Measurements from ENCODE around the gene PSD4. TPM values are rescaled to one million over a fixed set of nuclear protein-coding genes. Genes with fewer than 3 reads are reported as not detected.

The PSD4 gene
- total and polyA plus RNA-seq, 2 of the 4 experiments (the other 2 are of a cell fraction), result 0.36 to 0.70 TPM

DNA sequence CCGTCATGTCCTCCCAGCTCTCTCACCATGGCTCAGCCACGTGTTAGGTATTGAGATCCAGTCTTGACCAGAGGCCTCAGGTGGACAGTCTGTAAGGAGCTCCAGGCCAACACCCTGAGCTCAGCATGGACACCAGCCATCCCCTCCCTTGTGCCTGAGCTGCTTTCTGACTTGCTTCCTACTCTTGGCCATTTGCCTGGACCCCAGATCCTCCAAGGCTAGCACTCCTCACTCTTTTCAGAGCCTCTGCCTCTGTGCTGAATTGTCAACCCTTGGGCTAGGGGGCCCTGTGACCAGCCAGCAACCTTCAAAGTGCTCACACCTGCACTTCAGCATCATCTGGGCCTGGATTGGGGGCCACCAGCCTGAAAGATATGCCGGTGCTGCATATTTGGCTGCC, 58.4 kb downstream of the PSD4 start:
- H3K9ac ChIP-seq (ENCODE audit: low read depth, low read length), result no peak overlapping the region
- no peak overlapping the region for H2AK9ac ChIP-seq (replicated peaks; ENCODE audit: low read depth, low read length, poor library complexity)
- no peaks in the 10 kb centered on the region for H3K36me3 ChIP-seq (ENCODE audit: control insufficient read depth, insufficient read depth, low read length)
- dilution Hi-C loops (cut with HindIII; ENCODE audit: low sequenced_read_pairs, unreplicated experiment) (no loop called here), intact Hi-C loops (cut with micrococcal nuclease) (no loop called here), in situ Hi-C loops (cut with MboI; ENCODE audit: low sequenced_read_pairs) (no loop called here)
- peak overlapping the region; percentile 38 for H2AFZ ChIP-seq (replicated peaks; ENCODE audit: low read length, poor library complexity)
- no peaks in the 10 kb centered on the region for H3K4me1 ChIP-seq (ENCODE audit: control insufficient read depth, insufficient read depth, low read length)
- H3K4ac ChIP-seq (ENCODE audit: low read depth, low read length), result no peak overlapping the region
- no peak overlapping the region for H3K18ac ChIP-seq (ENCODE audit: low read depth, low read length)
- no peak overlapping the region for H2BK15ac ChIP-seq (ENCODE audit: low read depth, low read length)
- 100% methylated on average over 1 of the region's 3 CpGs; no CpG with 5 or more reads in 1 of the 2 experiments for WGBS, 2 experiments (ENCODE audit: extremely low coverage in 2 of 2, insufficient read length in 1 of 2)
- ATAC-seq (ENCODE audit: low read depth) (no peak), DNase-seq (no peak)
- H2BK5ac ChIP-seq (ENCODE audit: low read depth, low read length, poor library complexity, severe bottlenecking), result no peak overlapping the region
- H4K91ac ChIP-seq (ENCODE audit: insufficient read depth, low read depth, low read length), result no peak overlapping the region
- no peak overlapping the region for H2BK120ac ChIP-seq (ENCODE audit: low read depth, low read length)
- H4K20me1 ChIP-seq (ENCODE audit: insufficient read depth, low read length), result no peaks in the 10 kb centered on the region
- no peak overlapping the region for H3K23ac ChIP-seq (ENCODE audit: low read depth, low read length)
- TF ChIP-seq MAZ (IDR thresholded peaks at IDR 0.05; ENCODE audit: borderline replicate concordance, low read depth, low read length) (no peak), MAFK (IDR thresholded peaks at IDR 0.05; ENCODE audit: low read depth, low read length) (no peak), RAD21 (IDR thresholded peaks at IDR 0.05; ENCODE audit: low read length) (no peak), RCOR1 (IDR thresholded peaks at IDR 0.05; ENCODE audit: insufficient replicate concordance, low read length) (no peak), NFE2L2 (IDR thresholded peaks at IDR 0.05; ENCODE audit: low read depth, low read length) (no peak), BHLHE40 (IDR thresholded peaks at IDR 0.05; ENCODE audit: low read depth, low read length) (no peak), SMC3 (IDR thresholded peaks at IDR 0.05; ENCODE audit: low read depth, low read length) (no peak), RFX5 (IDR thresholded peaks at IDR 0.05; ENCODE audit: low read depth, low read length) (no peak), MXI1 (IDR thresholded peaks at IDR 0.05; ENCODE audit: borderline replicate concordance, low read depth, low read length) (no peak), CHD1 (IDR thresholded peaks at IDR 0.05; ENCODE audit: low read depth, low read length) (no peak)
- TF ChIP-seq, protein P1, sequence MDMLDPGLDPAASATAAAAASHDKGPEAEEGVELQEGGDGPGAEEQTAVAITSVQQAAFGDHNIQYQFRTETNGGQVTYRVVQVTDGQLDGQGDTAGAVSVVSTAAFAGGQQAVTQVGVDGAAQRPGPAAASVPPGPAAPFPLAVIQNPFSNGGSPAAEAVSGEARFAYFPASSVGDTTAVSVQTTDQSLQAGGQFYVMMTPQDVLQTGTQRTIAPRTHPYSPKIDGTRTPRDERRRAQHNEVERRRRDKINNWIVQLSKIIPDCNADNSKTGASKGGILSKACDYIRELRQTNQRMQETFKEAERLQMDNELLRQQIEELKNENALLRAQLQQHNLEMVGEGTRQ (IDR thresholded peaks at IDR 0.05; ENCODE audit: low read depth, low read length), result no peak
- no peak overlapping the region for H4K8ac ChIP-seq (ENCODE audit: low read depth in 2 of 2, low read length in 2 of 2)
- H3K4me2 ChIP-seq (ENCODE audit: low read depth, low read length), result no peak overlapping the region
- no peaks in the 10 kb centered on the region for H3K79me1 ChIP-seq (ENCODE audit: low read depth in 1 of 2, low read length in 2 of 2)
- no peak overlapping the region for H2AK5ac ChIP-seq (ENCODE audit: low read depth, low read length)
- no peak overlapping the region for H3K4me3 ChIP-seq (ENCODE audit: insufficient read depth, low read depth, low read length)
- no peaks in the 10 kb centered on the region for H3K9me1 ChIP-seq (ENCODE audit: insufficient read depth, low read length)
- H3K9me3 ChIP-seq (ENCODE audit: control insufficient read depth, insufficient read depth, low read length), result no peaks in the 10 kb centered on the region
- H4K5ac ChIP-seq (ENCODE audit: low read depth, low read length), result no peak overlapping the region
- H3K56ac ChIP-seq (ENCODE audit: extremely low read depth, insufficient read depth, low read length), result no peak overlapping the region
- BruUV-seq (replicated peaks), result no TSS peak
- H3K14ac ChIP-seq (replicated peaks; ENCODE audit: low read depth, low read length), result no peak overlapping the region
- no peak overlapping the region for H3K27ac ChIP-seq (ENCODE audit: insufficient read depth, low read length)
- H2BK20ac ChIP-seq (ENCODE audit: low read depth, low read length), result no peak overlapping the region
- CTCF ChIA-PET, result interaction anchor here (1.2 kb wide), 1 partner anchor 138 kb away, joined by 4 read pairs; no protein-coding TSS in a partner anchor
- POLR2A ChIA-PET (ENCODE audit: unreplicated experiment), result no interaction called here
- H3K27me3 ChIP-seq (ENCODE audit: control insufficient read depth, insufficient read depth, low read length), result no peaks in the 10 kb centered on the region
